ENCODE measurements around the gene UXS1. TPM values are rescaled to one million over a fixed set of nuclear protein-coding genes. Genes with fewer than 3 reads are reported as not detected.

UXS1 gene
- total and polyA plus RNA-seq, 3 experiments from 2014 or later = 47.2 to 76.1 (median 51.6) TPM

DNA sequence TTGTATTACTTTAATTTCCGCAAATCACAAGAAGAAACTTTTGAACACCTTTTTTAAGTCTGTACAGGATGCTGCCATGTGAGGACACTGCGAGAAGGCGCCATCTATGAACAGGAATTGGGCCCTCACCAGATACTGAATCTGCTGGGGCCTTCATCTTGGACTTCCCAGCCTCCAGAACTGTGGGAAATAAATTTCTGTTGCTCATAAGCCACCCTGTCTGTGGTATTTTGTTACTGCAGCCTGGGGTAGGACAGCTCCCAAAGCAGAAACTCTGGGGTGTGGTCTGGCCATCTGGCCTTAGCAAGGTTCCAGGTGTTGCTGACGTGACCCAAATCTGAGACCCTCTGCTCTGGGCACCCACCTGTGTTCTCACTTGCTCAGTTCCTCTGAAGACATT, 16.5 kb downstream of the UXS1 start:
- Histone ChIP-seq H3K4me3 (ENCODE audit: low read length) (no peak overlapping the region), H3K4me1 (ENCODE audit: insufficient read depth, low read length) (peaks cover 24% of the 10 kb centered on the region), H3K9me3 (ENCODE audit: low read length) (no peaks in the 10 kb centered on the region), H3K36me3 (ENCODE audit: insufficient read depth, low read length) (no peaks in the 10 kb centered on the region), H3K27ac (ENCODE audit: low read depth, low read length) (no peak overlapping the region), H3K27me3 (ENCODE audit: insufficient read depth, low read length, poor library complexity, severe bottlenecking) (no peaks in the 10 kb centered on the region)
- Mint-ChIP-seq H3K9me3 (no peaks in the 10 kb centered on the region), H3K27ac (peak overlapping the region in 2 of 8 donors; percentile 41 to 60), H3K27me3 (no peaks in the 10 kb centered on the region), H3K4me1 (peaks cover 36 to 86% (median 74%) of the 10 kb centered on the region in 3 donors), H3K4me3 (no peak overlapping the region), H3K36me3 (peaks cover 3 to 20% (median 6%) of the 10 kb centered on the region in 3 donors)
- ChIA-PET POLR2A (no interaction called here), CTCF (interaction anchor here (1.1 kb wide), 1 partner anchor 358 kb away, joined by 3 read pairs; no protein-coding TSS in a partner anchor)
- no peak for DNase-seq

DNA sequence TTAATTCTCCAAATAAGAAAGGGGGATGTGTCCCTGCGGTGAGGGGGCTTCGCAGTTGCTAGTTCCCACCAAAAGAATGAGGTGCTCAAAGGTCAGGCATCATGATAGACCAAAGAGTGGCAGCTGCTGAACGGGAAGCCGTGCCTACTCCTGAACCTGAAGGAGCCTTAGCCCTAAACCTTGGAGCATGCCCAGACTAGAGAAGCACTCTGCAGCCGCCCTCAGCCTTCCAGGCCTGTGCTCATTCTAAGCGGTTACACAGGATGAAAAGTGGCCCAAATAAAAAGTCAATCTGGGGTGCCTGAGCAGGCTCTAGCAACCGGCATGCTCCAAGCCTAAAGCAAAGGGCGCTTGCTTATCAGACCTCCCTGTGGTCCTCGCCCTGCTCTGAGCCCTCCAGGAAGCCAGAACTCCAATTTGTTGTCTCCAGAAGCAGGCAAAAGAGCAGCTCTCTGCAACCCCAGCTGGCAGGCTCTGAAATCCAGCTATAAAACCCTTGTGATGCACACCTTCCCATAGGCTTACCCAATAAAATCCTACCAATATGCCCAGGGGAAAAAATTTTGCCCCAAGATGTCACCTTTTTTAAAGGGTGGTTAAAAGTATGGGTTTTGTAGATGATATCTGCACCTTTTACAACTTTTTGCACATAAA, 17.5 kb downstream of the UXS1 start:
- POLR2A ChIA-PET = no interaction called here
- no peak overlapping the region for H3K4me3 Mint-ChIP-seq
- no peak overlapping the region for H3K4me3 ChIP-seq (ENCODE audit: low read length)
- H3K27ac Mint-ChIP-seq = peak overlapping the region in 2 of 8 donors; percentile 26 to 47
- peaks cover 37 to 87% (median 72%) of the 10 kb centered on the region in 3 donors for H3K4me1 Mint-ChIP-seq
- H3K36me3 ChIP-seq (ENCODE audit: insufficient read depth, low read length) = no peaks in the 10 kb centered on the region
- CTCF ChIA-PET = interaction anchor here (1.1 kb wide), 1 partner anchor 357 kb away, joined by 3 read pairs; no protein-coding TSS in a partner anchor
- H3K9me3 ChIP-seq (ENCODE audit: low read length) = no peaks in the 10 kb centered on the region
- peaks cover 16% of the 10 kb centered on the region for H3K4me1 ChIP-seq (ENCODE audit: insufficient read depth, low read length)
- H3K27me3 ChIP-seq (ENCODE audit: insufficient read depth, low read length, poor library complexity, severe bottlenecking) = no peaks in the 10 kb centered on the region
- H3K27ac ChIP-seq (ENCODE audit: low read depth, low read length) = no peak overlapping the region
- no peak for DNase-seq
- H3K27me3 Mint-ChIP-seq = no peaks in the 10 kb centered on the region
- peaks cover 3 to 20% (median 6%) of the 10 kb centered on the region in 3 donors for H3K36me3 Mint-ChIP-seq
- no peaks in the 10 kb centered on the region for H3K9me3 Mint-ChIP-seq

DNA sequence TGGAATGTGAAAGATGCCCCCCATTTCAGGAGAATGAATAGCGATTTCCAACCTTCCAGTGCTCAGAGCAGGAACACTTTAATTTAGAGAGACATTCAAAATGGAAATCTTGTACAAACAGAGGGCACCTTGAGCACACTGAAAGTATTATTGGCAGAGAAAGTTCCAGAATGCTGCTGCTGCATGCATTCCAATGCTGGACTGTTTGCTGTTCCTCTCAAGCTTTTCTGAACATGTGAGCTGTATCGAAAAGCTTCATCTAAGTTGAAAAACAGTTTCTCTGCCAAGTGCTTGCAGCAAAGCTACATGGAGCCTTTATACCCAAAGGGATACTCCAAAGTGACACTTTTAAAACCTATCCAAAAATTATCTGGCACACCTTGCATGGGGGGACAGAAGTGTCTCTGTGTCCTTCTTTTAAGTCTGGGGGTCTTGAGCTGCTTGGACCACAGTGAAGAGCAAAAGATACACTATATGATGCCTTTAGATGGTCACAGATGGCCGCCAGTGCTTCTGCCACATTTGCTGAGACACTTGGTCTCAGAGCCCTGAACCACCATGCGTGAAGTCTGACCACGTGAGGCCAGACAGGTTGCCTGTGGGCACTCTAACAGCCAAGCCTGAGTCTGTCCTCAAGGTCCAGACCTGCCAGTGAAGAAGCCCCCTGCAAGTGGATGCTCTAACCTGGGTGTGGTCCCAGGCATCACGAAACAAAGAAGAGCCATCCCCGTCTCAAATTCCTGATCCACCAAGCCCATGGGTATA, 18.8 kb downstream of the UXS1 start:
- H3K9me3 ChIP-seq (ENCODE audit: low read length) = no peaks in the 10 kb centered on the region
- peaks cover 16% of the 10 kb centered on the region for H3K4me1 ChIP-seq (ENCODE audit: insufficient read depth, low read length)
- no peak overlapping the region for H3K4me3 ChIP-seq (ENCODE audit: low read length)
- H3K27ac ChIP-seq (ENCODE audit: low read depth, low read length) = no peak overlapping the region
- peak overlapping the region in 4 of 8 donors; percentile 43 to 84 (median 59) for H3K27ac Mint-ChIP-seq
- no peak overlapping the region for H3K4me3 Mint-ChIP-seq
- ChIA-PET POLR2A (no interaction called here), CTCF (no interaction called here)
- H3K27me3 ChIP-seq (ENCODE audit: insufficient read depth, low read length, poor library complexity, severe bottlenecking) = no peaks in the 10 kb centered on the region
- DNase-seq = no peak
- H3K9me3 Mint-ChIP-seq = no peaks in the 10 kb centered on the region
- H3K27me3 Mint-ChIP-seq = no peaks in the 10 kb centered on the region
- no peaks in the 10 kb centered on the region for H3K36me3 ChIP-seq (ENCODE audit: insufficient read depth, low read length)
- peaks cover 42 to 85% (median 74%) of the 10 kb centered on the region in 3 donors for H3K4me1 Mint-ChIP-seq
- peaks cover 3 to 20% (median 6%) of the 10 kb centered on the region in 3 donors for H3K36me3 Mint-ChIP-seq

DNA sequence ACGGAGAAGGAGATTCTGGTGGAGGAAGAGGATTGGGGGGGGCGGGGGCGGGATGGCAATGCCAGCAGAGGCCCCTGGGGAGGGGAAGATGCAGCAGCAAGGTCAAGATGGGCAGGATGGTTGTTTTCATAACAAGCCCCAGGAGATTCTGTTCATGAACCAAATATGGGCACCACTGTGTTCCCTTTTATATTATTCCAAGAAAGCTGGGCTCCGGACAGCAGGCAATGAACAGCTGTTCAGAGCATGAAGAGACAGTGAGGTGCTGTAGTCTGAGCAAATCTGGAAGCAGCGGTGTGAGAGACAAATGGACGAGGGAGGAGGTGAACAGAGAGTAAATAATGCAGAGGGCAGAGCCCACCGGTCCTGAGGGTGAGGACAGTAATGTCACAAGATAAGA, 20.0 kb downstream of the UXS1 start:
- no peaks in the 10 kb centered on the region for H3K9me3 ChIP-seq (ENCODE audit: low read length)
- no peaks in the 10 kb centered on the region for H3K27me3 ChIP-seq (ENCODE audit: insufficient read depth, low read length, poor library complexity, severe bottlenecking)
- peak overlapping the region in 1 of 7 donors; percentile 36 for H3K4me3 Mint-ChIP-seq
- no peak for DNase-seq
- H3K9me3 Mint-ChIP-seq = no peaks in the 10 kb centered on the region
- H3K4me1 ChIP-seq (ENCODE audit: insufficient read depth, low read length) = peaks cover 22% of the 10 kb centered on the region
- no peaks in the 10 kb centered on the region for H3K36me3 ChIP-seq (ENCODE audit: insufficient read depth, low read length)
- peaks cover 45 to 85% (median 74%) of the 10 kb centered on the region in 3 donors for H3K4me1 Mint-ChIP-seq
- ChIA-PET CTCF (interaction anchor here (1.5 kb wide), 1 partner anchor 19 kb away, joined by 3 read pairs; no protein-coding TSS in a partner anchor), POLR2A (no interaction called here)
- peaks cover 3 to 21% (median 6%) of the 10 kb centered on the region in 3 donors for H3K36me3 Mint-ChIP-seq
- no peaks in the 10 kb centered on the region for H3K27me3 Mint-ChIP-seq
- no peak overlapping the region for H3K27ac ChIP-seq (ENCODE audit: low read depth, low read length)
- no peak overlapping the region for H3K4me3 ChIP-seq (ENCODE audit: low read length)
- H3K27ac Mint-ChIP-seq = peak overlapping the region in 3 of 8 donors; percentile 2 to 42 (median 2)

DNA sequence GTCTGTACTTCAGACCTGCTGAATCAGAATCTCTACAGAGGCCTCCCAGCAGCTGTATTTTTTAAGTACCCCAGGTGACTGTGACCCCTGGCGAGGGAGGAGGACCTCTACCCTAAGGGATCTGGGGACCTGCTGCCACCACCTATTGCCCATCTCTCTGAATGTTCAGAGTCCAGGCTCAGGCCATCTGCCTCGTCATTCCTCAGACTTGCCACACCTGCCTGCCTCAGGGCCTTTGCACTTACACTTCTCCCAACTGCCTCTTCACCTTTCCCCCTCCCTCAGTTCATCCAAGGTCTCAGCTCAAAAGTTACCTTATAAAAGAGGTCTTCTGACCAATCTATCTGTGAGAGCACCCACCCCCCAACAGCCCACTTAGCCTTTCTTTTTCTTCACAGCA, 21.5 kb downstream of the UXS1 start:
- POLR2A ChIA-PET = interaction anchor here (1.1 kb wide), 1 partner anchor 8 kb away, joined by 3 read pairs; no protein-coding TSS in a partner anchor
- DNase-seq = no peak

DNA sequence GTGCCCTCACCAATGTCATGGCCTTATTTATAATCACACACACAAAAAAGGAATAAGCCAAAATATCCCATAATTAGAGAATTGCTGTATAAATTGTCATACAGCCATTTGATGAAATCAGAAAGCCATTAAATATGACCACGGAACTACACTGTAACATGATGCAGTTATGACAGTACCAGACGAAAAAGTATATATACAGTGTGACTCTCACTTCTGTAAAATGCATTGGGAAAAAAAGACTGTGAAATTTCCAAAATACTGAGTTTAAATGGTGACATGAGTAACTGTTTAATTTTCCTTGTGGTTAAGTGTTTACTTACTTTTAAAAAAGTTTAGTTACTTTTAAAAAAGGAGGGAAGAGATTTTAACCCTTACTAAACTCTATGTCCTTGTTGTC, 25.4 kb downstream of the UXS1 start:
- H3K27ac ChIP-seq (ENCODE audit: low read depth, low read length) = no peak overlapping the region
- ChIA-PET POLR2A (no interaction called here), CTCF (no interaction called here)
- H3K4me3 Mint-ChIP-seq = no peak overlapping the region
- H3K9me3 Mint-ChIP-seq = no peaks in the 10 kb centered on the region
- no peaks in the 10 kb centered on the region for H3K9me3 ChIP-seq (ENCODE audit: low read length)
- H3K4me3 ChIP-seq (ENCODE audit: low read length) = no peak overlapping the region
- H3K27me3 Mint-ChIP-seq = no peaks in the 10 kb centered on the region
- peaks cover 51% of the 10 kb centered on the region for H3K4me1 ChIP-seq (ENCODE audit: insufficient read depth, low read length)
- peak overlapping the region in 4 of 8 donors; percentile 7 to 86 (median 54) for H3K27ac Mint-ChIP-seq
- peaks cover 0 to 16% (median 6%) of the 10 kb centered on the region in 3 donors for H3K36me3 Mint-ChIP-seq
- H3K27me3 ChIP-seq (ENCODE audit: insufficient read depth, low read length, poor library complexity, severe bottlenecking) = no peaks in the 10 kb centered on the region
- no peak for DNase-seq
- no peaks in the 10 kb centered on the region for H3K36me3 ChIP-seq (ENCODE audit: insufficient read depth, low read length)
- H3K4me1 Mint-ChIP-seq = peaks cover 55 to 89% (median 81%) of the 10 kb centered on the region in 3 donors

More for the DNA sequence above, 21.5 kb downstream of the UXS1 start:
- peak overlapping the region in 4 of 8 donors; percentile 9 to 77 (median 56) for H3K27ac Mint-ChIP-seq
- Histone ChIP-seq H3K36me3 (ENCODE audit: insufficient read depth, low read length) (no peaks in the 10 kb centered on the region), H3K4me1 (ENCODE audit: insufficient read depth, low read length) (peaks cover 31% of the 10 kb centered on the region), H3K4me3 (ENCODE audit: low read length) (no peak overlapping the region), H3K27ac (ENCODE audit: low read depth, low read length) (no peak overlapping the region), H3K9me3 (ENCODE audit: low read length) (no peaks in the 10 kb centered on the region), H3K27me3 (ENCODE audit: insufficient read depth, low read length, poor library complexity, severe bottlenecking) (no peaks in the 10 kb centered on the region)
- H3K36me3 Mint-ChIP-seq = peaks cover 0 to 16% (median 3%) of the 10 kb centered on the region in 3 donors
- no peaks in the 10 kb centered on the region for H3K27me3 Mint-ChIP-seq
- H3K4me1 Mint-ChIP-seq = peaks cover 51 to 86% (median 79%) of the 10 kb centered on the region in 3 donors
- H3K9me3 Mint-ChIP-seq = no peaks in the 10 kb centered on the region
- H3K4me3 Mint-ChIP-seq = no peak overlapping the region
- CTCF ChIA-PET = interaction anchor here (1.5 kb wide), 1 partner anchor 20 kb away, joined by 3 read pairs; no protein-coding TSS in a partner anchor

DNA sequence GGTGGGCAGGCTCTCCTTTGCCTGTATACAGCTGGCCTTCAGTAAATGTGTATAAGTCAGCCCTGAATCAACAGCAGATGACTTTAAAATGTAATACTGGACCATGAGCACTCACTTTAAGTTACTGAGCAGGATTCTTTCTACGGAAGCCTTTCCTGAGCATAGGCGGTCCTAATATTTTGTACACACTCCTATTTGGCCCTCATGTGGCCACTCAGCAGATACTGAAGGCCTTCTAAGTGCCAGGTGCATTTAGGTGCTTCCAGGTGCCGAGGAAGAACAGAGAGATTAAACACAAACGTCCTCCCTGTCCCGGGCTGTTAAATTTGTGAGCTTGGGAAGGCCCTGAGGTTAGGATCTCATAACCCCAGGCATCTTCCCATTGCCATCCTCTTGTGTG, 27.0 kb downstream of the UXS1 start:
- peaks cover 0 to 24% (median 14%) of the 10 kb centered on the region in 3 donors for H3K36me3 Mint-ChIP-seq
- DNase-seq = no peak
- H3K27me3 Mint-ChIP-seq = no peaks in the 10 kb centered on the region
- peaks cover 56 to 93% (median 87%) of the 10 kb centered on the region in 3 donors for H3K4me1 Mint-ChIP-seq
- H3K9me3 Mint-ChIP-seq = no peaks in the 10 kb centered on the region
- Histone ChIP-seq H3K4me3 (ENCODE audit: low read length) (no peak overlapping the region), H3K27me3 (ENCODE audit: insufficient read depth, low read length, poor library complexity, severe bottlenecking) (no peaks in the 10 kb centered on the region), H3K36me3 (ENCODE audit: insufficient read depth, low read length) (no peaks in the 10 kb centered on the region), H3K27ac (ENCODE audit: low read depth, low read length) (no peak overlapping the region), H3K4me1 (ENCODE audit: insufficient read depth, low read length) (peaks cover 66% of the 10 kb centered on the region), H3K9me3 (ENCODE audit: low read length) (no peaks in the 10 kb centered on the region)
- no peak overlapping the region for H3K4me3 Mint-ChIP-seq
- H3K27ac Mint-ChIP-seq = peak overlapping the region; percentile 29 to 88 (median 58)
- CTCF ChIA-PET = interaction anchor here (0.7 to 1.0 kb wide), 3 partner anchors 9 to 379 kb away, joined by 3 to 4 read pairs (median 3); no protein-coding TSS in a partner anchor
- POLR2A ChIA-PET = no interaction called here

DNA sequence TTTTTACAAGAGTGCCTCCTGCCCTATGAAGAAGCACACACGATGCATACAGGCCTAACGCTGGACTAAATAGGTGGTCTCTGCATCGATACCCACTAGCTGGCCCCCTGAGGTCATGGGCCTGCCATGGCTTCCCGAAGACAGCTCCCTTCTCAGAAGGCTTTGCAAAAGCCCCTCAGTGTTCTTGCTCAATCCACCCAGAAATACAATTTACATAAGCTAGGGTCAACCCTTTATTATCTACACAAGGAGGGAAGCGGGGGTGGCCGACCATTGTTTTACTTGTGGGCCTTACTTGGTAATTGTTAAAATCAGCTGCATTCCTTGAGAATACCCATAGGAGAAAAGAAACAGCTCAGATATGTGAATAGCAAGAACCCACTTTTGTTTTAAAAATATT, 28.5 kb downstream of the UXS1 start:
- H3K36me3 Mint-ChIP-seq = peaks cover 0 to 24% (median 14%) of the 10 kb centered on the region in 3 donors
- Histone ChIP-seq H3K36me3 (ENCODE audit: insufficient read depth, low read length) (no peaks in the 10 kb centered on the region), H3K4me3 (ENCODE audit: low read length) (no peak overlapping the region), H3K9me3 (ENCODE audit: low read length) (no peaks in the 10 kb centered on the region), H3K27ac (ENCODE audit: low read depth, low read length) (no peak overlapping the region), H3K27me3 (ENCODE audit: insufficient read depth, low read length, poor library complexity, severe bottlenecking) (no peaks in the 10 kb centered on the region), H3K4me1 (ENCODE audit: insufficient read depth, low read length) (peaks cover 80% of the 10 kb centered on the region)
- H3K27me3 Mint-ChIP-seq = no peaks in the 10 kb centered on the region
- DNase-seq = no peak
- no peak overlapping the region for H3K4me3 Mint-ChIP-seq
- ChIA-PET POLR2A (no interaction called here), CTCF (interaction anchor here (1.0 kb wide), 1 partner anchor 16 kb away, joined by 3 read pairs; no protein-coding TSS in a partner anchor)
- H3K4me1 Mint-ChIP-seq = peaks cover 64 to 97% (median 91%) of the 10 kb centered on the region in 3 donors
- H3K27ac Mint-ChIP-seq = peak overlapping the region in 5 of 8 donors; percentile 24 to 94 (median 37)
- no peaks in the 10 kb centered on the region for H3K9me3 Mint-ChIP-seq
